Measurements from ENCODE around the gene EPAS1. TPM values are rescaled to one million over a fixed set of nuclear protein-coding genes. Genes with fewer than 3 reads are reported as not detected.
A peak's percentile ranks its signal among the peaks of the same experiment; 100 is the strongest.

Gene EPAS1
- total and polyA plus RNA-seq, 2 of the 13 experiments (the other 11 are each of a cell fraction or from before 2014, with no cell fraction given) = 47.1 to 182 TPM

DNA sequence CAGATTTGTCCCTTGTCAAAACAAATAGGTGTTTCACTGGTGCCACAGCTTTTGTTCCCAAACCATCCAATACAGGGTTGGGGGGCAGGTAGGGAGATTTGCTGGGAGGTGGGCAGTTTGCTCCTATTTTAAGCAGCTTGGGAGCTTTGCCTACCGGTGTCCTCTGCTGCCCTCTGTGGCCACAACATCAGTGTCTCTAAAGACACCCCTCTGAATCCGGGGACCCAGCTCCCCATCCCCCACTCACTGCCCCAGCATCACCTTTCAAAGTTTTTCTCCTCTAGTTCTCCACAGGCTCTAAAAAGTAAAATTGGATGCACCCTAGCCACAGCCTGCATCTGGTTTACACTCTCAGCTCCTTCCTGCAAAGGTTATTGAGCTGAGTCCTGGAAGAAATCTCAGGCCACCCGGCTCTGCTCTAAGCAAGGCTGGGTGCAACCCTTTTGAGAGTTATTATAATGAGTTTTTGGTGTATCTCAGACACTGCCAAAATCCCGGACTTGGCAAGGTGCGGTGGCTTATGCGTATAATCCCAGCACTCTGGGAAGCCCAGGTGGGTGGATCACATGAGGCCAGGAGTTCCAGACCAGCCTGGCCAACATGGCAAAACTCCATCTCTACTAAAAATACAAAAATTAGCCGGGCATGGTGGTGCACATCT lies 2.9 kb upstream of the EPAS1 start (continued):
- TF ChIP-seq HOMEZ (CRISPR knock-in tag; IDR thresholded peaks at IDR 0.05; ENCODE audit: low read depth) = 0 out of 2 replicates have a peak, but pooled peaks have one; percentile 31
- no peak; the same call in 1 of the 2 replicates for TF ChIP-seq CBX5 (CRISPR knock-in tag; IDR thresholded peaks at IDR 0.05; ENCODE audit: borderline replicate concordance)
- no peak for TF ChIP-seq CEBPB (IDR thresholded peaks at IDR 0.05; ENCODE audit: borderline replicate concordance, low read depth, low read length)
- TF ChIP-seq ZNF275 (CRISPR knock-in tag; IDR thresholded peaks at IDR 0.05; ENCODE audit: borderline replicate concordance) = no peak
- no peak for TF ChIP-seq ZNF850 (CRISPR knock-in tag; conservative IDR thresholded peaks at IDR 0.05)
- TF ChIP-seq ZBTB40 (IDR thresholded peaks at IDR 0.05) = no peak
- TF ChIP-seq ZBTB40 (CRISPR knock-in tag; IDR thresholded peaks at IDR 0.05) = no peak
- TF ChIP-seq, protein P1, sequence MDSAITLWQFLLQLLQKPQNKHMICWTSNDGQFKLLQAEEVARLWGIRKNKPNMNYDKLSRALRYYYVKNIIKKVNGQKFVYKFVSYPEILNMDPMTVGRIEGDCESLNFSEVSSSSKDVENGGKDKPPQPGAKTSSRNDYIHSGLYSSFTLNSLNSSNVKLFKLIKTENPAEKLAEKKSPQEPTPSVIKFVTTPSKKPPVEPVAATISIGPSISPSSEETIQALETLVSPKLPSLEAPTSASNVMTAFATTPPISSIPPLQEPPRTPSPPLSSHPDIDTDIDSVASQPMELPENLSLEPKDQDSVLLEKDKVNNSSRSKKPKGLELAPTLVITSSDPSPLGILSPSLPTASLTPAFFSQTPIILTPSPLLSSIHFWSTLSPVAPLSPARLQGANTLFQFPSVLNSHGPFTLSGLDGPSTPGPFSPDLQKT (CRISPR knock-in tag; IDR thresholded peaks at IDR 0.05; ENCODE audit: borderline replicate concordance) = no peak
- TF ChIP-seq ZNF234 (CRISPR knock-in tag; conservative IDR thresholded peaks at IDR 0.05) = no peak
- TF ChIP-seq FOXA1 (IDR thresholded peaks at IDR 0.05) = no peak
- TF ChIP-seq FOXA1 (CRISPR knock-in tag; IDR thresholded peaks at IDR 0.05) = no peak
- TF ChIP-seq, protein P2, sequence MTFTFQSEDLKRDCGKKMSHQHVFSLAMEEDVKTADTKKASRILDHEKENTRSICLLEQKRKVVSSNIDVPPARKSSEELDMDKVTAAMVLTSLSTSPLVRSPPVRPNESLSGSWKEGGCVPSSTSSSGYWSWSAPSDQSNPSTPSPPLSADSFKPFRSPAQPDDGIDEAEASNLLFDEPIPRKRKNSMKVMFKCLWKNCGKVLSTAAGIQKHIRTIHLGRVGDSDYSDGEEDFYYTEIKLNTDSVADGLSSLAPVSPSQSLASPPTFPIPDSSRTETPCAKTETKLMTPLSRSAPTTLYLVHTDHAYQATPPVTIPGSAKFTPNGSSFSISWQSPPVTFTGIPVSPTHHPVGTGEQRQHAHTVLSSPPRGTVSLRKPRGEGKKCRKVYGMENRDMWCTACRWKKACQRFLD (CRISPR knock-in tag; IDR thresholded peaks at IDR 0.05; ENCODE audit: borderline replicate concordance) = no peak
- TF ChIP-seq ZNF432 (CRISPR knock-in tag; IDR thresholded peaks at IDR 0.05; ENCODE audit: borderline replicate concordance) = no peak
- TF ChIP-seq MIXL1 (CRISPR knock-in tag; IDR thresholded peaks at IDR 0.05) = no peak
